K562 (cell line): Measurements from ENCODE around the gene KCNG3. TPM values are rescaled to one million over a fixed set of nuclear protein-coding genes. Genes with fewer than 3 reads are reported as not detected.

ENCODE experiments used
- ATAC-seq: fragments of 200-7000 bp; cut with Tn5 transposase; 3 replicates; pipeline ENCODE4 v1.9.1; 2020; ENCODE audit warnings: moderate library complexity
- BruUV-seq: library from RNA; stranded (reverse); fragments of 400-500 nt; replicated peaks from 2 replicates; lab custom pipeline; 2021; lab: Mats Ljungman, UMichigan
- CTCF ChIA-PET: fragments of 300-600 bp; formaldehyde crosslinking; extraction: SDS; loops from one replicate; lab custom pipeline; 2021; ENCODE audit warnings: low intra/inter-chr PET ratio; lab: Yijun Ruan, JAX
- POLR2A ChIA-PET: fragments of 300-600, 350-650 bp; sonication (Branson Sonifier 250); formaldehyde crosslinking; extraction: SDS; loops from one replicate; lab custom pipeline; 2021; ENCODE audit warnings: antibody characterized with exemption, inconsistent platforms; lab: Yijun Ruan, JAX
- DNase-seq, 4 experiments: peaks; one replicate each; pipeline versions ENCODE4 v3.0.0 to v3.0.0-alpha.2; 2011 to 2018; ENCODE audit warnings: low spot score in 3 of 4, mixed read lengths in 3 of 4; ENCODE audit errors: extremely low read depth in 1 of 4
- FAIRE-seq: peaks from 2 replicates; lab custom pipeline; 2011; peaks lifted over from hg19 to GRCh38; lab: Jason Lieb, UNC
- H2AFZ ChIP-seq: 2 replicates; pipeline ENCODE4 v1.6.0; 2011; ENCODE audit warnings: low read depth, low read length, control low read depth, inconsistent platforms
- H3K27ac ChIP-seq: fragments of 200-600 bp; 3 replicates; pipeline ENCODE4 v1.8.0; 2011; ENCODE audit warnings: low read depth, mild to moderate bottlenecking, control low read depth, inconsistent platforms, low read length, moderate library complexity, mixed read lengths; ENCODE audit errors: extremely low read depth
- H3K27me3 ChIP-seq, 2 experiments: fragments of 300-600 bp in 1 of 2; 2 replicates in 1 of 2; 3 replicates in 1 of 2; pipeline versions ENCODE4 v1.6.0 to v1.8.0; 2011; ENCODE audit warnings: inconsistent platforms in 2 of 2, low read length in 2 of 2, mild to moderate bottlenecking in 1 of 2, mixed read lengths in 1 of 2, moderate library complexity in 1 of 2; ENCODE audit not compliant: control insufficient read depth in 2 of 2, insufficient read depth in 2 of 2
- H3K36me3 ChIP-seq: fragments of 300-600 bp; 3 replicates; pipeline ENCODE4 v1.8.0; 2011; ENCODE audit warnings: mild to moderate bottlenecking, low read length, inconsistent platforms; ENCODE audit not compliant: control insufficient read depth, insufficient read depth
- H3K4me1 ChIP-seq, 2 experiments: fragments of 200-600 bp in 1 of 2; replicated peaks in 1 of 2; 2 replicates in 1 of 2; 3 replicates in 1 of 2; pipeline versions ENCODE4 v1.5.1 to v1.8.0; 2011; ENCODE audit warnings: inconsistent platforms in 2 of 2, low read length in 2 of 2, mild to moderate bottlenecking in 1 of 2, mixed read lengths in 1 of 2, moderate library complexity in 1 of 2; ENCODE audit not compliant: control insufficient read depth in 2 of 2, insufficient read depth in 2 of 2
- H3K4me2 ChIP-seq: 2 replicates; pipeline ENCODE4 v1.6.1; 2011; ENCODE audit warnings: low read length, control low read depth, inconsistent platforms, mixed read lengths; ENCODE audit not compliant: insufficient read depth
- H3K4me3 ChIP-seq: fragments of 200-600 bp; sonication (generic), shearing (Covaris generic); 2 replicates; pipeline ENCODE4 v1.5.1; 2016; ENCODE audit warnings: control low read depth, inconsistent platforms
- H3K79me2 ChIP-seq: fragments of 200-600 bp; 3 replicates; pipeline ENCODE4 v1.8.0; 2011; ENCODE audit warnings: low read length, inconsistent platforms; ENCODE audit not compliant: control insufficient read depth, insufficient read depth
- H3K9ac ChIP-seq, 2 experiments: 2 replicates each; pipeline versions ENCODE4 v1.6.0 to v1.6.1; 2011; ENCODE audit warnings: low read depth in 2 of 2, low read length in 2 of 2, control low read depth in 1 of 2, inconsistent platforms in 1 of 2, mild to moderate bottlenecking in 1 of 2, mixed read lengths in 1 of 2; ENCODE audit not compliant: insufficient read depth in 1 of 2
- H3K9me1 ChIP-seq: one replicate; pipeline ENCODE4 v1.6.0; 2011; ENCODE audit warnings: inconsistent platforms, mild to moderate bottlenecking, low read length, moderate library complexity; ENCODE audit not compliant: control insufficient read depth, insufficient read depth
- H3K9me3 ChIP-seq: replicated peaks from 2 replicates; pipeline ENCODE4 v1.5.1; 2011; ENCODE audit warnings: low read depth, low read length, inconsistent platforms; ENCODE audit not compliant: control insufficient read depth, insufficient read depth
- H4K20me1 ChIP-seq: replicated peaks from 2 replicates; pipeline ENCODE4 v1.6.1; 2011; ENCODE audit warnings: low read length, inconsistent platforms, mixed read lengths; ENCODE audit not compliant: control insufficient read depth, insufficient read depth
- ATF3 ChIP-seq, 2 experiments: fragments of 450-650 bp in 1 of 2; sonication (generic) in 1 of 2; formaldehyde crosslinking in 1 of 2; IDR thresholded peaks in 1 of 2; conservative IDR thresholded peaks in 1 of 2; 2 replicates each; pipeline versions ENCODE4 v1.6.1 to v1.8.1; 2016 to 2023; ENCODE audit warnings: mild to moderate bottlenecking in 2 of 2, moderate library complexity in 2 of 2, inconsistent platforms in 1 of 2, missing genetic modification reagents in 1 of 2
- CEBPB ChIP-seq: fragments of 450-650 bp; IDR thresholded peaks from 2 replicates; pipeline ENCODE4 v1.6.1; 2016; ENCODE audit warnings: missing genetic modification characterization, missing compliant biosample characterization
- CEBPG ChIP-seq, 3 experiments: fragments of 200-800 bp in 1 of 3; sonication (Bioruptor generic) in 1 of 3; sonication (generic) in 1 of 3; formaldehyde crosslinking in 1 of 3; IDR thresholded peaks in 2 of 3; conservative IDR thresholded peaks in 1 of 3; 2 replicates each; pipeline versions ENCODE4 v1.6.1 to v1.8.0; 2016 to 2022; ENCODE audit warnings: missing compliant biosample characterization in 2 of 3, missing genetic modification characterization in 2 of 3, mild to moderate bottlenecking in 1 of 3, missing genetic modification reagents in 1 of 3
- CTBP1 ChIP-seq: fragments of 450-650 bp; IDR thresholded peaks from 2 replicates; pipeline ENCODE4 v1.6.1; 2016; ENCODE audit warnings: borderline replicate concordance
- ERF ChIP-seq: fragments of 450-650 bp; formaldehyde crosslinking; IDR thresholded peaks from 2 replicates; pipeline ENCODE4 v1.4.0; 2020; ENCODE audit warnings: mild to moderate bottlenecking, mixed read lengths
- IRF9 ChIP-seq: fragments of 450-650 bp; IDR thresholded peaks from 2 replicates; pipeline ENCODE4 v1.6.1; 2016; ENCODE audit warnings: missing biosample characterization, missing genetic modification characterization
- KDM1A ChIP-seq, 2 experiments: fragments of 450-650 bp; IDR thresholded peaks; 2 replicates each; pipeline ENCODE4 v1.6.1; 2016; ENCODE audit warnings: mild to moderate bottlenecking in 2 of 2
- PTBP1 ChIP-seq: fragments of 200-400 bp; formaldehyde crosslinking; IDR thresholded peaks from 2 replicates; pipeline ENCODE4 v1.6.1; 2017; ENCODE audit warnings: low read depth, low read length
- SMARCA4 ChIP-seq: fragments of 450-650 bp; IDR thresholded peaks from 2 replicates; pipeline ENCODE4 v1.6.1; 2016
- SRSF3 ChIP-seq: fragments of 200-400 bp; formaldehyde crosslinking; IDR thresholded peaks from 2 replicates; pipeline ENCODE4 v1.6.1; 2016; ENCODE audit warnings: mild to moderate bottlenecking, low read length, moderate library complexity; ENCODE audit not compliant: insufficient read depth
- ZBTB33 ChIP-seq: sonication (generic); formaldehyde crosslinking; IDR thresholded peaks from 2 replicates; pipeline ENCODE4 v1.8.1; 2023; ENCODE audit warnings: mild to moderate bottlenecking, missing genetic modification reagents
- ZNF695 ChIP-seq: fragments of 450-650 bp; formaldehyde crosslinking; IDR thresholded peaks from 2 replicates; pipeline ENCODE4 v1.4.0; 2020; ENCODE audit warnings: mild to moderate bottlenecking, moderate library complexity
- WGBS: fragments of 100-300 bp; shearing (Covaris generic); methylation state at CpG from one replicate; pipeline ENCODE4 v1.1.6; 2016; ENCODE audit warnings: low coverage, mixed read lengths; ENCODE audit not compliant: insufficient coverage; ENCODE audit errors: missing lambda C conversion rate; 5-methylcytosine and 5-hydroxymethylcytosine counted together
- in situ Hi-C: fragments of 300-500 bp; cut with MboI; formaldehyde crosslinking; loops from 4 replicates; pipeline ENCODE4 v1.15.0; 2018; ENCODE audit warnings: inconsistent platforms, mixed read lengths
- intact Hi-C: fragments of 100-400 bp; cut with micrococcal nuclease; formaldehyde crosslinking; loops from 2 replicates; pipeline ENCODE4 v1.14.2; 2022
- polyA plus RNA-seq, 8 experiments: library from polyadenylated mRNA; depleted of rRNA in 4 of 8; stranded (reverse) in 5 of 8; unstranded in 3 of 8; fragments of >200 nt; fragmentation: Nextera tagmentation in 2 of 8; fragmentation: Illumina TruSeq in 1 of 8; extraction: Ambion mirVana in 2 of 8; extraction: Trizol in 1 of 8; gene quantifications; 2 replicates each; pipeline versions ENCODE4 v1.2.1 to v1.2.3, GENCODE V29; 2011 to 2014; ENCODE audit warnings: inconsistent platforms in 1 of 8, missing spikeins in 1 of 8
- total RNA-seq, 7 experiments: library from RNA; depleted of rRNA in 6 of 7; stranded (reverse); fragments of >200 nt in 6 of 7; fragmentation: Illumina TruSeq in 2 of 7; extraction: Trizol in 2 of 7; gene quantifications; 2 replicates each; pipeline versions ENCODE4 v1.2.1 to v1.2.3, GENCODE V29; 2011 to 2021; ENCODE audit warnings: low replicate concordance in 1 of 7
- TF ChIP-seq, protein P1 (sequence below): fragments of 250-450 bp; sonication (Bioruptor Pico); IDR thresholded peaks from 2 replicates; pipeline ENCODE4 v1.4.0; 2020; ENCODE audit warnings: borderline replicate concordance
- TF ChIP-seq, protein P2 (sequence below): fragments of 450-650 bp; formaldehyde crosslinking; IDR thresholded peaks from 2 replicates; pipeline ENCODE4 v1.4.0; 2022; ENCODE audit warnings: mild to moderate bottlenecking, moderate library complexity

The KCNG3 gene
- total and polyA plus RNA-seq, 9 of the 15 experiments (the other 6 are each of a cell fraction or from before 2014, with no cell fraction given) = not detected

- TF ChIP-seq, protein P1, sequence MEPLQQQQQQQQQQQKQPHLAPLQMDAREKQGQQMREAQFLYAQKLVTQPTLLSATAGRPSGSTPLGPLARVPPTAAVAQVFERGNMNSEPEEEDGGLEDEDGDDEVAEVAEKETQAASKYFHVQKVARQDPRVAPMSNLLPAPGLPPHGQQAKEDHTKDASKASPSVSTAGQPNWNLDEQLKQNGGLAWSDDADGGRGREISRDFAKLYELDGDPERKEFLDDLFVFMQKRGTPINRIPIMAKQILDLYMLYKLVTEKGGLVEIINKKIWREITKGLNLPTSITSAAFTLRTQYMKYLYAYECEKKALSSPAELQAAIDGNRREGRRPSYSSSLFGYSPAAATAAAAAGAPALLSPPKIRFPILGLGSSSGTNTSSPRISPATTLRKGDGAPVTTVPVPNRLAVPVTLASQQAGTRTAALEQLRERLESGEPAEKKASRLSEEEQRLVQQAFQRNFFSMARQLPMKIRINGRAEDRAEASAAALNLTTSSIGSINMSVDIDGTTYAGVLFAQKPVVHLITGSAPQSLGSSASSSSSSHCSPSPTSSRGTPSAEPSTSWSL (CRISPR knock-in tag) = no peak
- TF ChIP-seq PTBP1 (no peak), KDM1A (IDR thresholded peaks at IDR 0.05) (peak; percentile 54 to 71; a peak in 3 of 4 replicates), SMARCA4 (no peak), SRSF3 (no peak)
These were observed 30.2 kb downstream of the KCNG3 start (continued) for GRCh38 chr2:42463570-42463969.

- WGBS = 10% methylated on average over 3 of the region's 3 CpGs
- intact Hi-C loops = no loop called here
- no peaks in the 10 kb centered on the region for H3K36me3 ChIP-seq
- H3K9ac ChIP-seq = no peak overlapping the region
- no peaks in the 10 kb centered on the region; the same call in 1 of the 2 replicates for H4K20me1 ChIP-seq
- peak; percentile 30; the same call in 1 of the 3 replicates for ATAC-seq
- H2AFZ ChIP-seq = no peak overlapping the region
- ChIA-PET CTCF (no interaction called here), POLR2A (no interaction called here)
- no peaks in the 10 kb centered on the region for H3K79me2 ChIP-seq
- no peaks in the 10 kb centered on the region for H3K9me1 ChIP-seq
- no peak overlapping the region for H3K4me2 ChIP-seq
- BruUV-seq = no TSS peak
- peaks cover 0 to 18% of the 10 kb centered on the region in 2 experiments; a peak in 1 of 5 replicates for H3K27me3 ChIP-seq
- in situ Hi-C loops = no loop called here
- H3K4me3 ChIP-seq = no peak overlapping the region
- no peak for DNase-seq
- no peak for FAIRE-seq
- no peaks in the 10 kb centered on the region for H3K9me3 ChIP-seq
- H3K27ac ChIP-seq = no peak overlapping the region
- H3K4me1 ChIP-seq = peaks cover 6 to 7% of the 10 kb centered on the region in 2 experiments
- TF ChIP-seq CEBPG (CRISPR knock-in tag; IDR thresholded peaks at IDR 0.05) (peak; percentile 76), CEBPG (tag; conservative IDR thresholded peaks at IDR 0.05 in 1 of 2, IDR thresholded peaks at IDR 0.05 in 1 of 2) (peak; percentile 65 to 79), ATF3 (IDR thresholded peaks at IDR 0.05) (peak; percentile 91), ATF3 (CRISPR knock-in tag; conservative IDR thresholded peaks at IDR 0.05) (no peak), CEBPB (tag) (peak; percentile 81), ERF (CRISPR knock-in tag) (no peak), CTBP1 (0 out of 2 replicates have a peak, but pooled peaks have one; percentile 18), ZNF695 (CRISPR knock-in tag) (no peak), IRF9 (tag) (0 out of 2 replicates have a peak, but pooled peaks have one; percentile 35), ZBTB33 (CRISPR knock-in tag) (no peak)
- TF ChIP-seq, protein P2, sequence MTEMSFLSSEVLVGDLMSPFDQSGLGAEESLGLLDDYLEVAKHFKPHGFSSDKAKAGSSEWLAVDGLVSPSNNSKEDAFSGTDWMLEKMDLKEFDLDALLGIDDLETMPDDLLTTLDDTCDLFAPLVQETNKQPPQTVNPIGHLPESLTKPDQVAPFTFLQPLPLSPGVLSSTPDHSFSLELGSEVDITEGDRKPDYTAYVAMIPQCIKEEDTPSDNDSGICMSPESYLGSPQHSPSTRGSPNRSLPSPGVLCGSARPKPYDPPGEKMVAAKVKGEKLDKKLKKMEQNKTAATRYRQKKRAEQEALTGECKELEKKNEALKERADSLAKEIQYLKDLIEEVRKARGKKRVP (CRISPR knock-in tag) = peak; percentile 46; the same call in 1 of the 2 replicates
These were observed 34.5 kb downstream of the KCNG3 start for GRCh38 chr2:42459296-42459695.
